ENCODE data around the gene KRTAP22-1. TPM values are rescaled to one million over a fixed set of nuclear protein-coding genes. Genes with fewer than 3 reads are reported as not detected.

KRTAP22-1 gene
- total and polyA plus RNA-seq, 2 of the 8 experiments (the other 6 are each of a cell fraction or from before 2014, with no cell fraction given): not detected

GRCh38 chr21:30598802-30599201, 2.1 kb upstream of the KRTAP22-1 start, which contains the start of gene KRTAP6-2:
Gene KRTAP6-2, minus strand, starts transcription at chr21:30598902. Its CDS starts 28 bp downstream, at chr21:30598874.
- Histone ChIP-seq H3K79me2 (ENCODE audit: control insufficient read depth in 1 of 2, insufficient read depth in 2 of 2, low read length in 2 of 2) (no peaks in the 10 kb centered on the region), H4K20me1 (replicated peaks in 1 of 2; ENCODE audit: control insufficient read depth in 1 of 2, insufficient read depth in 2 of 2, low read length in 2 of 2) (no peaks in the 10 kb centered on the region), H3K14ac (ENCODE audit: insufficient read length) (no peak within 1 kb of the TSS), H2BK5ac (ENCODE audit: low read depth, low read length) (no peak within 1 kb of the TSS), H3K9me3 (ENCODE audit: insufficient read depth in 2 of 2, low read depth in 1 of 2, low read length in 1 of 2) (no peaks in the 10 kb centered on the region), H2BK20ac (ENCODE audit: low read length) (no peak within 1 kb of the TSS), H3K27me3 (replicated peaks in 1 of 4; ENCODE audit: control insufficient read depth in 3 of 4, extremely low read depth in 1 of 4, insufficient read depth in 3 of 4, low read length in 3 of 4) (no peaks in the 10 kb centered on the region), H2BK120ac (replicated peaks; ENCODE audit: low read depth, low read length) (no peak within 1 kb of the TSS), H2BK15ac (ENCODE audit: low read length) (no peak within 1 kb of the TSS), H2BK12ac (ENCODE audit: low read depth, low read length) (no peak within 1 kb of the TSS), H3K36me3 (ENCODE audit: control insufficient read depth in 2 of 4, insufficient read depth in 4 of 4, low read length in 3 of 4) (no peaks in the 10 kb centered on the region), H3K56ac (replicated peaks; ENCODE audit: insufficient read length, low read depth, low read length) (no peak within 1 kb of the TSS), H3K27ac (ENCODE audit: low read depth, low read length) (no peak within 1 kb of the TSS), H3K18ac (ENCODE audit: extremely low read depth, low read length) (no peak within 1 kb of the TSS), H3K4me1 (replicated peaks in 1 of 4; ENCODE audit: control insufficient read depth in 3 of 4, insufficient read depth in 4 of 4, low read length in 3 of 4) (no peaks in the 10 kb centered on the region), H3K4me3 (ENCODE audit: extremely low read depth in 1 of 4, insufficient read depth in 2 of 4, low read depth in 3 of 4, low read length in 4 of 4) (no peak within 1 kb of the TSS), H4K5ac (ENCODE audit: insufficient read length, low read depth, low read length) (no peak within 1 kb of the TSS), H2AFZ (ENCODE audit: low read length) (no peak within 1 kb of the TSS), H4K91ac (replicated peaks; ENCODE audit: insufficient read length, low read length) (no peak within 1 kb of the TSS), H3K4ac (replicated peaks; ENCODE audit: insufficient read length, low read depth, low read length) (no peak within 1 kb of the TSS), H3K4me2 (ENCODE audit: insufficient read depth in 1 of 2, low read depth in 2 of 2, low read length in 2 of 2) (no peak within 1 kb of the TSS), H4K8ac (ENCODE audit: extremely low read depth, insufficient read depth, low read length) (no peak within 1 kb of the TSS), H3K23ac (ENCODE audit: insufficient read length) (no peak within 1 kb of the TSS), H3K9ac (replicated peaks in 1 of 4; ENCODE audit: extremely low read depth in 1 of 4, low read depth in 3 of 4, low read length in 3 of 4) (no peak within 1 kb of the TSS), H3K23me2 (ENCODE audit: low read depth, low read length) (no peaks in the 10 kb centered on the region), H3K79me1 (ENCODE audit: low read depth, low read length) (no peaks in the 10 kb centered on the region), H2AK5ac (ENCODE audit: low read depth, low read length) (no peak within 1 kb of the TSS)
- FAIRE-seq (no peak), DNase-seq (ENCODE audit: low read depth in 1 of 2, low spot score in 2 of 2) (no peak)
- WGBS, 2 experiments (ENCODE audit: extremely low coverage in 1 of 2, insufficient coverage in 1 of 2, insufficient read length in 1 of 2, insufficient replicate concordance in 2 of 2, low coverage in 1 of 2, low lambda C conversion rate in 2 of 2, missing lambda C conversion rate in 1 of 2): 98% methylated on average over 6 of the region's 6 CpGs; no CpG with 5 or more reads in 1 of the 2 experiments
- ChIA-PET POLR2A (ENCODE audit: partially characterized antibody) (no interaction called here), CTCF (ENCODE audit: partially characterized antibody) (interaction anchor here (0.9 kb wide), 1 partner anchor 93 kb away, joined by 3 read pairs; no protein-coding TSS in a partner anchor)
- TF ChIP-seq KDM4A (IDR thresholded peaks at IDR 0.05; ENCODE audit: low read depth, low read length, severe bottlenecking): no peak
- TF ChIP-seq TAF1 (IDR thresholded peaks at IDR 0.05; ENCODE audit: low read depth, low read length): no peak
- TF ChIP-seq RBBP5 (IDR thresholded peaks at IDR 0.05; ENCODE audit: borderline replicate concordance, low read depth, low read length): no peak
- TF ChIP-seq E2F6 (IDR thresholded peaks at IDR 0.05): no peak
- TF ChIP-seq, protein P1, sequence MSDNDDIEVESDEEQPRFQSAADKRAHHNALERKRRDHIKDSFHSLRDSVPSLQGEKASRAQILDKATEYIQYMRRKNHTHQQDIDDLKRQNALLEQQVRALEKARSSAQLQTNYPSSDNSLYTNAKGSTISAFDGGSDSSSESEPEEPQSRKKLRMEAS (IDR thresholded peaks at IDR 0.05): no peak
- no peak for TF ChIP-seq KDM1A (IDR thresholded peaks at IDR 0.05; ENCODE audit: borderline replicate concordance, low read length)
- no peak for TF ChIP-seq EP300 (IDR thresholded peaks at IDR 0.05; ENCODE audit: borderline replicate concordance in 1 of 2, low read depth in 2 of 2, low read length in 2 of 2)
- no peak for TF ChIP-seq SP2 (IDR thresholded peaks at IDR 0.05; ENCODE audit: low read length)
- no peak for TF ChIP-seq HDAC6 (IDR thresholded peaks at IDR 0.05; ENCODE audit: low read depth, low read length)
- no peak for TF ChIP-seq TAF7 (optimal IDR thresholded peaks at IDR 0.05; ENCODE audit: borderline replicate concordance, low read depth, low read length)
- no peak for TF ChIP-seq EZH2 (IDR thresholded peaks at IDR 0.05; ENCODE audit: low read depth, low read length, severe bottlenecking)
- no peak for TF ChIP-seq SIN3A (conservative IDR thresholded peaks at IDR 0.05 in 1 of 2, IDR thresholded peaks at IDR 0.05 in 1 of 2; ENCODE audit: low read depth in 1 of 2, low read length in 2 of 2)
- TF ChIP-seq RFX5 (IDR thresholded peaks at IDR 0.05; ENCODE audit: borderline replicate concordance, low read depth, low read length): no peak

Measured in H1 (cell line).